ENCODE results near the gene DNAI1. TPM values are rescaled to one million over a fixed set of nuclear protein-coding genes. Genes with fewer than 3 reads are reported as not detected.

DNAI1 gene
- total and polyA plus RNA-seq, 2 of the 13 experiments (the other 11 are each of a cell fraction or from before 2014, with no cell fraction given) = not detected

DNA sequence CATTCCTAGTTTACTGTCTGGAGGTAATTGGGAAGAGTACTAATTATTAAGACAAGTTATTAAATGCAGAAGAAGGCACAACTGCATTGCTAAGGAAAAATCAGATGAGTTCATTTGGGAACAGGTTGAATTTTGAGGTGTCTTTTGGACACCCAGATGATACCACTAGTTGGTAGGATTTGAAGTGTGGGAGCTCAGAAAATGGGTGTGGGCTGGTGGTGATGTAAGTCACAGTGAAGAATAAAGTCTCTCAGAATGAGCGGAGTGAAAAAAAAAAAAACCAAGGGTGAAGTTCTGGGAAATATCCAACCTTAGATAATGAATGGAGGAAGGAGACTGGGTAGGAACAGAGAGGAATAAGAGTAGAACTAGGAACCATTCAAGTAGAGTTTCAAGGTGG is 46.3 kb upstream of the DNAI1 start:
- BruUV-seq (replicated peaks) = no TSS peak
- CTCF ChIA-PET (ENCODE audit: low intra/inter-chr PET ratio, low total read pairs) = no interaction called here
- TF ChIP-seq GATAD2A (CRISPR knock-in tag; IDR thresholded peaks at IDR 0.05) = no peak
- no peak for TF ChIP-seq HNRNPLL (IDR thresholded peaks at IDR 0.05; ENCODE audit: low read depth, low read length, poor library complexity, severe bottlenecking)
- TF ChIP-seq KLF9 (CRISPR knock-in tag; IDR thresholded peaks at IDR 0.05; ENCODE audit: low read depth) = no peak
- 0% methylated on average over 1 of the region's 1 CpG for WGBS (ENCODE audit: low lambda C conversion rate)
- no peak overlapping the region for H2AFZ ChIP-seq (ENCODE audit: low read length)
- H3K79me2 ChIP-seq (ENCODE audit: insufficient read depth, low read length) = no peaks in the 10 kb centered on the region
- H3K36me3 ChIP-seq (replicated peaks in 1 of 2; ENCODE audit: control insufficient read depth in 1 of 2, insufficient read depth in 2 of 2, low read length in 2 of 2) = no peaks in the 10 kb centered on the region
- no peak overlapping the region for H3K27ac ChIP-seq (ENCODE audit: extremely low read length, insufficient read depth, low read length)
- H3K4me2 ChIP-seq (ENCODE audit: low read depth, low read length) = no peak overlapping the region
- H3K9ac ChIP-seq (ENCODE audit: insufficient read depth, low read depth, low read length) = no peak overlapping the region
- H3K4me3 ChIP-seq (replicated peaks in 1 of 3; ENCODE audit: insufficient read depth in 1 of 3, low read depth in 2 of 3, low read length in 3 of 3) = no peak overlapping the region
- in situ Hi-C loops (cut with HindIII; ENCODE audit: extremely low pct_ligation_motif_present, low pct_unique_long_range_greater_than_20kb) (no loop called here), intact Hi-C loops (cut with micrococcal nuclease; ENCODE audit: unreplicated experiment) (no loop called here)
- H3K9me3 ChIP-seq (ENCODE audit: low read length) = no peaks in the 10 kb centered on the region
- H4K20me1 ChIP-seq (ENCODE audit: insufficient read depth, low read length) = no peaks in the 10 kb centered on the region
- ATAC-seq (no peak), DNase-seq (ENCODE audit: low spot score) (no peak), FAIRE-seq (no peak)
- POLR2A ChIA-PET = no interaction called here
- no peaks in the 10 kb centered on the region for H3K4me1 ChIP-seq (ENCODE audit: insufficient read depth, low read length)
- no peaks in the 10 kb centered on the region for H3K27me3 ChIP-seq (ENCODE audit: control insufficient read depth in 1 of 2, insufficient read depth in 2 of 2, low read length in 2 of 2)

DNA sequence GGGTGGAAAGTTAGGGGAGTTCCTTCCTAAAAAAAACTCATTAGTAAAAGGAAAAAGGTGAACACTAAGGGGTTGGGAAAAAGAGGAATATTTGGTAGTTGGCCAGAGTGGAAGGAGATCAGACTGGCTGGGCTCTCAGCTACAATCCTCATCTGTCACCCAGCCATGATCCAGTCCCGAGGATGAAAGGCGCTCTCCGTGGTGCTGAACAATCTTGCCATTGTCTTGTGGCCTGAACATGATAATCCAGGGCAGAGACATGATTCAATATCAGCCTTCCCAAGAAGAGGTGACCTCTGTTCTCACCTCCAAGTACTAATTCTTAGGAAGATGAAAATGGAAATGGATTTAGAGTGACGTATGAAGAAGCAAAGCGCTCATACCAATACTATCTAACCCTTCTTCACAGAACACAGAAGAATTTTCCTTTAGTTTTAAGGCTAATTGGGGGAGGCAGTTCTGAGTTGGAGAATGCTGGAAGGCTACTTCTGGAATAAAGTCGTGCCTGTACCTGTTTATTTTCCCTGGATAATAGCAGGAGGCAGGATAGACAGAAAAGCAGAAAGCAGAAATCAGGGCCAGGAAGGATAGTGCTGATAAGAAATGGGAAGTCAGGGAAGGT is 45.3 kb upstream of the DNAI1 start:
- H4K20me1 ChIP-seq (ENCODE audit: insufficient read depth, low read length) = no peaks in the 10 kb centered on the region
- no peaks in the 10 kb centered on the region for H3K4me1 ChIP-seq (ENCODE audit: insufficient read depth, low read length)
- H3K36me3 ChIP-seq (replicated peaks in 1 of 2; ENCODE audit: control insufficient read depth in 1 of 2, insufficient read depth in 2 of 2, low read length in 2 of 2) = no peaks in the 10 kb centered on the region
- no peaks in the 10 kb centered on the region for H3K27me3 ChIP-seq (ENCODE audit: control insufficient read depth in 1 of 2, insufficient read depth in 2 of 2, low read length in 2 of 2)
- no peak overlapping the region for H3K4me3 ChIP-seq (replicated peaks in 1 of 3; ENCODE audit: insufficient read depth in 1 of 3, low read depth in 2 of 3, low read length in 3 of 3)
- WGBS (ENCODE audit: low lambda C conversion rate) = 36% methylated on average over 6 of the region's 6 CpGs
- no peak overlapping the region for H2AFZ ChIP-seq (ENCODE audit: low read length)
- no peak overlapping the region for H3K27ac ChIP-seq (ENCODE audit: extremely low read length, insufficient read depth, low read length)
- no peaks in the 10 kb centered on the region for H3K9me3 ChIP-seq (ENCODE audit: low read length)
- no peak overlapping the region for H3K9ac ChIP-seq (ENCODE audit: insufficient read depth, low read depth, low read length)
- BruUV-seq (replicated peaks) = no TSS peak
- POLR2A ChIA-PET = no interaction called here
- peak; percentile 31 for DNase-seq (ENCODE audit: low spot score)
- H3K79me2 ChIP-seq (ENCODE audit: insufficient read depth, low read length) = no peaks in the 10 kb centered on the region
- intact Hi-C loops (cut with micrococcal nuclease; ENCODE audit: unreplicated experiment) = no loop called here
- H3K4me2 ChIP-seq (ENCODE audit: low read depth, low read length) = no peak overlapping the region
- CTCF ChIA-PET (ENCODE audit: low intra/inter-chr PET ratio, low total read pairs) = no interaction called here
- peak; percentile 62 for ATAC-seq
- peak; percentile 46 for FAIRE-seq
- in situ Hi-C loops (cut with HindIII; ENCODE audit: extremely low pct_ligation_motif_present, low pct_unique_long_range_greater_than_20kb) = no loop called here
- no peak for TF ChIP-seq POLR2G (IDR thresholded peaks at IDR 0.05; ENCODE audit: low read depth, low read length)
- peak; percentile 22; the same call in 1 of the 2 replicates for TF ChIP-seq WIZ (CRISPR knock-in tag; IDR thresholded peaks at IDR 0.05)
- no peak for TF ChIP-seq ZFP37 (CRISPR knock-in tag; IDR thresholded peaks at IDR 0.05; ENCODE audit: borderline replicate concordance)
- no peak for TF ChIP-seq IKZF1 (IDR thresholded peaks at IDR 0.05)
- 0 out of 2 replicates have a peak, but pooled peaks have one; percentile 51 for TF ChIP-seq ZSCAN9 (CRISPR knock-in tag; IDR thresholded peaks at IDR 0.05; ENCODE audit: borderline replicate concordance)
- TF ChIP-seq KDM2A (CRISPR knock-in tag; IDR thresholded peaks at IDR 0.05; ENCODE audit: borderline replicate concordance, low read depth) = no peak
- TF ChIP-seq, protein P1, sequence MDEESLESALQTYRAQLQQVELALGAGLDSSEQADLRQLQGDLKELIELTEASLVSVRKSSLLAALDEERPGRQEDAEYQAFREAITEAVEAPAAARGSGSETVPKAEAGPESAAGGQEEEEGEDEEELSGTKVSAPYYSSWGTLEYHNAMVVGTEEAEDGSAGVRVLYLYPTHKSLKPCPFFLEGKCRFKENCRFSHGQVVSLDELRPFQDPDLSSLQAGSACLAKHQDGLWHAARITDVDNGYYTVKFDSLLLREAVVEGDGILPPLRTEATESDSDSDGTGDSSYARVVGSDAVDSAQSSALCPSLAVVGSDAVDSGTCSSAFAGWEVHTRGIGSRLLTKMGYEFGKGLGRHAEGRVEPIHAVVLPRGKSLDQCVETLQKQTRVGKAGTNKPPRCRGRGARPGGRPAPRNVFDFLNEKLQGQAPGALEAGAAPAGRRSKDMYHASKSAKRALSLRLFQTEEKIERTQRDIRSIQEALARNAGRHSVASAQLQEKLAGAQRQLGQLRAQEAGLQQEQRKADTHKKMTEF (CRISPR knock-in tag; IDR thresholded peaks at IDR 0.05) = no peak
- TF ChIP-seq ARID2 (CRISPR knock-in tag; IDR thresholded peaks at IDR 0.05; ENCODE audit: borderline replicate concordance) = no peak
- TF ChIP-seq ZNF558 (CRISPR knock-in tag; IDR thresholded peaks at IDR 0.05; ENCODE audit: borderline replicate concordance) = peak; percentile 34; the same call in 1 of the 2 replicates
- TF ChIP-seq HDAC2 (CRISPR knock-in tag; IDR thresholded peaks at IDR 0.05) = peak; percentile 34; the same call in 1 of the 2 replicates
- no peak for TF ChIP-seq MAFG (CRISPR knock-in tag; IDR thresholded peaks at IDR 0.05)
- TF ChIP-seq HINFP (CRISPR knock-in tag; IDR thresholded peaks at IDR 0.05; ENCODE audit: low read depth) = no peak
- TF ChIP-seq ZNF703 (CRISPR knock-in tag; IDR thresholded peaks at IDR 0.05; ENCODE audit: borderline replicate concordance) = no peak
- no peak for TF ChIP-seq SNAI1 (CRISPR knock-in tag; IDR thresholded peaks at IDR 0.05; ENCODE audit: borderline replicate concordance)
- TF ChIP-seq SALL1 (CRISPR knock-in tag; IDR thresholded peaks at IDR 0.05) = peak; percentile 28; the same call in 1 of the 2 replicates

All from HepG2 (cell line).